A673 (cell line): ENCODE measurements around the gene GJC2. TPM values are rescaled to one million over a fixed set of nuclear protein-coding genes. Genes with fewer than 3 reads are reported as not detected.

Experiments used
- BruUV-seq: library from RNA; stranded (reverse); fragments of 400-500 nt; replicated peaks from 2 replicates; lab custom pipeline; 2021; lab: Mats Ljungman, UMichigan
- CTCF ChIA-PET: fragments of 300-600 bp; sonication (Branson Sonifier 250); formaldehyde crosslinking; loops from one replicate; lab custom pipeline; 2022; ENCODE audit warnings: antibody characterized with exemption; lab: Charles Lee
- POLR2A ChIA-PET: fragments of 300-600 bp; sonication (Branson Sonifier 250); formaldehyde crosslinking; loops from one replicate; lab custom pipeline; 2022; ENCODE audit warnings: antibody characterized with exemption; ENCODE audit not compliant: low non-redundant PET; lab: Charles Lee
- DNase-seq: peaks from one replicate; pipeline ENCODE4 v3.0.0-alpha.2; 2015; ENCODE audit warnings: low spot score
- H3K27ac ChIP-seq: fragments of 200-600 bp; sonication (generic); 2 replicates; pipeline ENCODE4 v1.5.1; 2016; ENCODE audit warnings: mixed run types, low read depth, mild to moderate bottlenecking, mixed read lengths, antibody characterized with exemption, low read length; ENCODE audit not compliant: poor library complexity, severe bottlenecking
- H3K27me3 ChIP-seq: fragments of 200-600 bp; sonication (generic); replicated peaks from 2 replicates; pipeline ENCODE4 v1.6.1; 2017; ENCODE audit warnings: mixed run types, low read depth, mild to moderate bottlenecking, mixed read lengths, antibody characterized with exemption, low read length; ENCODE audit not compliant: insufficient read depth, poor library complexity
- H3K36me3 ChIP-seq: fragments of 200-600 bp; sonication (generic); 2 replicates; pipeline ENCODE4 v1.6.1; 2016; ENCODE audit warnings: mixed run types, mild to moderate bottlenecking, mixed read lengths, antibody characterized with exemption, low read length; ENCODE audit not compliant: insufficient read depth, poor library complexity, severe bottlenecking
- H3K4me1 ChIP-seq: fragments of 200-600 bp; sonication (generic); 2 replicates; pipeline ENCODE4 v1.6.1; 2017; ENCODE audit warnings: mixed run types, mild to moderate bottlenecking, mixed read lengths, antibody characterized with exemption, low read length; ENCODE audit not compliant: insufficient read depth, poor library complexity, severe bottlenecking
- H3K4me3 ChIP-seq: fragments of 200-600 bp; sonication (generic); 2 replicates; pipeline ENCODE4 v1.5.1; 2016; ENCODE audit warnings: low read depth, mixed run types, mild to moderate bottlenecking, mixed read lengths, low read length; ENCODE audit not compliant: poor library complexity, severe bottlenecking
- H3K9me3 ChIP-seq: fragments of 200-600 bp; sonication (generic); 2 replicates; pipeline ENCODE4 v1.6.1; 2016; ENCODE audit warnings: mixed run types, low read depth, mild to moderate bottlenecking, mixed read lengths, antibody characterized with exemption, low read length; ENCODE audit not compliant: poor library complexity, severe bottlenecking
- EZH2 ChIP-seq: fragments of 200-600 bp; sonication (generic); IDR thresholded peaks from 2 replicates; pipeline ENCODE4 v1.6.1; 2017; ENCODE audit warnings: borderline replicate concordance, low read depth, mild to moderate bottlenecking, mixed read lengths, antibody characterized with exemption, low read length; ENCODE audit not compliant: poor library complexity, severe bottlenecking
- intact Hi-C: fragments of 100-400 bp; cut with micrococcal nuclease; formaldehyde crosslinking; loops from one replicate; pipeline ENCODE4 v1.10.0; 2022; ENCODE audit not compliant: unreplicated experiment
- total RNA-seq: library from RNA; stranded (reverse); gene quantifications from 2 replicates; pipeline ENCODE4 v1.2.3, GENCODE V29; 2021
- TF ChIP-seq, protein P1 (sequence below): fragments of 300-800, 200-600 bp; sonication (generic); conservative IDR thresholded peaks from 2 replicates; pipeline ENCODE4 v1.5.1; 2017; ENCODE audit warnings: low read depth, mild to moderate bottlenecking, antibody characterized with exemption, low read length, moderate library complexity, mixed read lengths

GJC2 gene
- total RNA-seq, 1 experiment from 2014 or later, result 0.97 TPM

DNA sequence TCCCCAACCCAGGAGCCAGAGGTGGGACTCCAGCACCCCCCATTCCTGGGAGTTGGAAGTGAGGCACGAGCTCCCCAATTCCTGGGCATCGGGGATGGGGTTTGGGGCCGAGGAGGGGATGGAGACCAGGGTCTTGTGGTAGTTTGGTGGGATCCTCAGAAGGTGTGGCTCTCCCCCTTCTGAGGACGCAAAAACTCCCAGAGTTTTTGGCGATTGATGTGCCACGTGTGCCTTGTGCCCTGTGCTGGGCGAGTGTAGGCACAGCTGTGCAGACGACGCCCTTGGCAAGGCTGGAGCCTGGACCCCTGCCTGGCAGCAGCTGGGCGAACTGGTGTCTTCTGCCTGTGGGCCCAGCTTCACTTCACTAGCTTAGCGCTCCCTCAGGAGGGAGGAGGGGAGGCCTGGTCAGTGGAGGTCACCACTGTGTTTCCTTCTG is 7.0 kb upstream of the GJC2 start:
- Histone ChIP-seq H3K4me3 (no peak overlapping the region), H3K27me3 (no peaks in the 10 kb centered on the region), H3K9me3 (no peaks in the 10 kb centered on the region), H3K4me1 (peaks cover 18% of the 10 kb centered on the region), H3K36me3 (no peaks in the 10 kb centered on the region), H3K27ac (peak overlapping the region; percentile 92)
- TF ChIP-seq, protein P1, sequence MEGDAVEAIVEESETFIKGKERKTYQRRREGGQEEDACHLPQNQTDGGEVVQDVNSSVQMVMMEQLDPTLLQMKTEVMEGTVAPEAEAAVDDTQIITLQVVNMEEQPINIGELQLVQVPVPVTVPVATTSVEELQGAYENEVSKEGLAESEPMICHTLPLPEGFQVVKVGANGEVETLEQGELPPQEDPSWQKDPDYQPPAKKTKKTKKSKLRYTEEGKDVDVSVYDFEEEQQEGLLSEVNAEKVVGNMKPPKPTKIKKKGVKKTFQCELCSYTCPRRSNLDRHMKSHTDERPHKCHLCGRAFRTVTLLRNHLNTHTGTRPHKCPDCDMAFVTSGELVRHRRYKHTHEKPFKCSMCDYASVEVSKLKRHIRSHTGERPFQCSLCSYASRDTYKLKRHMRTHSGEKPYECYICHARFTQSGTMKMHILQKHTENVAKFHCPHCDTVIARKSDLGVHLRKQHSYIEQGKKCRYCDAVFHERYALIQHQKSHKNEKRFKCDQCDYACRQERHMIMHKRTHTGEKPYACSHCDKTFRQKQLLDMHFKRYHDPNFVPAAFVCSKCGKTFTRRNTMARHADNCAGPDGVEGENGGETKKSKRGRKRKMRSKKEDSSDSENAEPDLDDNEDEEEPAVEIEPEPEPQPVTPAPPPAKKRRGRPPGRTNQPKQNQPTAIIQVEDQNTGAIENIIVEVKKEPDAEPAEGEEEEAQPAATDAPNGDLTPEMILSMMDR, result no peak
- TF ChIP-seq EZH2, result no peak
- intact Hi-C loops, result no loop called here
- no peak for DNase-seq
- no TSS peak for BruUV-seq
- ChIA-PET POLR2A (interaction anchor here (0.7 kb wide), 1 partner anchor 270 kb away, joined by 3 read pairs; no protein-coding TSS in a partner anchor), CTCF (no interaction called here)

DNA sequence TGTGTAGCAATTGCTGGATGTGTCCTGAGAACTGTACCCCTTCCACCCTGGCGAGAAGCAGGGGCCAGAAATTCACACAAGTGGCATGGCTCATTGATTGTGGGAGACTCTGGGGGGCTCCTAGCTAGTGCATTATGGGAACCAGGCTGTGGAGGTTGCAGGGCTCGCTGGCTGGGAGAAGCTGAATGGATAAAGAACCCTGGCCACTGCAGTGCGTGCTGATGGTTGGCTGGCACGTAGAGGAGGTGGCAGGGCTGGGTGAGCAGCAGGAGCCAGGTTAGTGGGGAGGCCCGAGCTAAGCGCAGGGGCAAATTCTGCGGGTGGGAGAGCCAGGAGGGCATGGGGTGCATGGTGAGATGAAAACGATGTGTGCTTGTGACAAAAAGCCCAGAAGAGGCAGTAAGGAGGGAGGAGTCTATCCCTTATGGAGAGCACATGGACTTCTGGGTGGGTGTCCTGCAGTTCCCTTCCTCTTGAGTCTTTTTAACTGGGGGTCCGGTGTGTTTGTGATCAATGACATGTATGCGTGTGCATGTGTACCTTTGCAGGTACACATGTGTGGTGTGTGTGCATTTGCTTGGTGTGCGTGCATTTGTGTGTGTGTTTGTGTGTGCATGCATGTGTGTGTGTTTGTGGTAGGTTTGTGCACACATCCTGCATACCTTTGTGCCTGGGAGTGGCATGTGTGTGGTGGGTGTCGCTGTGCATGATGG is 6.1 kb upstream of the GJC2 start:
- TF ChIP-seq, protein P1, result no peak
- TF ChIP-seq EZH2, result no peak
- CTCF ChIA-PET, result no interaction called here
- no peak for DNase-seq

DNA sequence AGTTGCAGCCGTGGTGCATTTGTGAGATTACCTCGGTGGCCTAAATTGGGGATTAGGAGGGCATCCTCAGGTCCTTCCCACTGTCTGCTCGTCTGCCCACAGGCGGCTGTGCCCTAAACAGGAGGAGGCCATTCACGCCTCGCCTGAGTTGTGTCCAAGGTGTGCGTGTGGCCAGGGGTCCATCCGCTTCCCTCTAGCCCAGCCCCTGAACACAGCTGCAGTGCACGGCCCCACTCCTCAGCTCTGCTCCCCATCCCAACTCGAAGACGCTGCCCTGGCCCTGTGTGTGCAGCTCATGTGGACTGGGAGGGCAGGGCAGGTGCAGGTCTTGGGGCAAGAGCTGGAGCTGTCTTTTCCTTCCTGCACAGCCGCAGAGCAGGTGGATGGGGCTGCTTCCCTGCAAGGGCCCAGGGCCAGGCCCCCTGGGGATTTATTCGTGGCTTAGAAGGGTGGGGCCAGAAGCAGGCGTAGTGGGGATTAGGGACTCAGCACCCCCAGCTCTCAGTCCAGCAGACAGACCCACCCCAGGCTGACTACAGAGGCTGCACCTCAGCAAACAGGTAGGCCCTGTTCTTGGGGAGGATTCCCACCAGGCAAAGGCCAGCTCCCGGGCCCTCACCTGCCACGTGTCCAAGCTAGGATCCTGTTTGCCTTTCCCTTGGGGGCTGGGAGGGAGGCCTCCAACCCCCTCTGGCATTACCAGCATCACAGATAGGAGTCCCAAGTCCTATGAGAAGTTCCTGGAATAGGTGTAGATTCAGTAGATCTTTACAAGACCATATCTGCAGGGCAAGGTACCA is 5.3 kb upstream of the GJC2 start:
- H3K4me3 ChIP-seq, result no peak overlapping the region
- ChIA-PET POLR2A (no interaction called here), CTCF (no interaction called here)
- intact Hi-C loops, result no loop called here
- TF ChIP-seq, protein P1, result no peak
- no peak for TF ChIP-seq EZH2
- DNase-seq, result no peak
- H3K4me1 ChIP-seq, result peaks cover 18% of the 10 kb centered on the region
- BruUV-seq, result no TSS peak
- H3K9me3 ChIP-seq, result no peaks in the 10 kb centered on the region
- no peak overlapping the region for H3K27ac ChIP-seq
- H3K36me3 ChIP-seq, result no peaks in the 10 kb centered on the region
- no peaks in the 10 kb centered on the region for H3K27me3 ChIP-seq

More for the DNA sequence above, 6.1 kb upstream of the GJC2 start:
- POLR2A ChIA-PET, result interaction anchor here (0.6 kb wide), 1 partner anchor 24 kb away, joined by 3 read pairs; no protein-coding TSS in a partner anchor
- Histone ChIP-seq H3K27me3 (no peaks in the 10 kb centered on the region), H3K4me3 (no peak overlapping the region), H3K27ac (no peak overlapping the region), H3K9me3 (no peaks in the 10 kb centered on the region), H3K36me3 (no peaks in the 10 kb centered on the region), H3K4me1 (peaks cover 18% of the 10 kb centered on the region)
- no TSS peak for BruUV-seq
- intact Hi-C loops, result no loop called here
